SIG-M5 treated with dmso at 0.1 percent for 504 hours (cell line): ENCODE data around the gene MRRF.
"Not testable (repeated sequence)": the region's sequence is repeated elsewhere in the genome, so short reads cannot be mapped to it uniquely, and the experiment has no call there.

Experiments used
- DNase-seq: peaks from one replicate; lab custom pipeline; 2025; ENCODE audit not compliant: unreplicated experiment; lab: John Stamatoyannopoulos, UW

Gene MRRF

GRCh38 chr9:122330466-122330865 lies 65.8 kb downstream of the MRRF start:
- DNase-seq, result not testable (repeated sequence)

DNA sequence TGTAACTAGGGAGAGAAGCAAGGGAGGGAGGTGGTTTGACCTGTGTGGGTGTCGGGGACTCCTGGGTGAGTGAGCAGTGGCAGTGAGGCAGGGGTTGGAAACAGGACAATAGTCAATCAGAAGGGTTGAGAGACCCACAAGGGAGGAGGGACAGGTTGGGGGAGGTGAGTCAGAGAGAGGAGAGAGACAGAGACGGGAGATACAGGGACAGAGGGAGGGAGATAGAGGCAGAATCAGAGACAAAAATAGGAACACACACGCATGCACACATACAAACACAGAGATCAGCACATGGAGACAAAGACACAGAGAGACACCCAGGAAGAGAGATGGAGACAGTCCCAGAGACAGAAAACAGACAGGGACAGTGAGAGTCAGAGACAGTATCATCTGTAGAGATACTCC lies 66.8 kb downstream of the MRRF start:
- no peak for DNase-seq

GRCh38 chr9:122332083-122332482 lies 67.4 kb downstream of the MRRF start:
- no peak for DNase-seq

DNA sequence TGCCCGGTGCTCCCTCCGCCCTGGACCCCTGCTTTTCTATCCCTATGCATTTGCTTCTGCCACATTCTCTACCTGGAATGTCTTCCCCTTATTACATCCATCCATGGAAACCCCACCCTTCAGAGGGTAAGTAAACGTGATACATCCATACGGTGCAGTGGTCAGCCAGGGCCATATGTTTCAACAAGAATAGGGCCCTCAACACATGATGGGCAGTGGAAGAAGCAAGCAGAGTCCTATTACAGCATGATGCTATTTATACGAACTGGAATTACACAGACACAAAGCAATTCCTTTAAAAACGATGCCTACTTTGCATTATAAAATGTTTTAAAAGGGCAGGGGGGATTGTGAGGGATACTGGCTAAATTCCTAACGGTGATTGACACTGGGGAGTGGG lies 68.0 kb downstream of the MRRF start:
- DNase-seq, result no peak

DNA sequence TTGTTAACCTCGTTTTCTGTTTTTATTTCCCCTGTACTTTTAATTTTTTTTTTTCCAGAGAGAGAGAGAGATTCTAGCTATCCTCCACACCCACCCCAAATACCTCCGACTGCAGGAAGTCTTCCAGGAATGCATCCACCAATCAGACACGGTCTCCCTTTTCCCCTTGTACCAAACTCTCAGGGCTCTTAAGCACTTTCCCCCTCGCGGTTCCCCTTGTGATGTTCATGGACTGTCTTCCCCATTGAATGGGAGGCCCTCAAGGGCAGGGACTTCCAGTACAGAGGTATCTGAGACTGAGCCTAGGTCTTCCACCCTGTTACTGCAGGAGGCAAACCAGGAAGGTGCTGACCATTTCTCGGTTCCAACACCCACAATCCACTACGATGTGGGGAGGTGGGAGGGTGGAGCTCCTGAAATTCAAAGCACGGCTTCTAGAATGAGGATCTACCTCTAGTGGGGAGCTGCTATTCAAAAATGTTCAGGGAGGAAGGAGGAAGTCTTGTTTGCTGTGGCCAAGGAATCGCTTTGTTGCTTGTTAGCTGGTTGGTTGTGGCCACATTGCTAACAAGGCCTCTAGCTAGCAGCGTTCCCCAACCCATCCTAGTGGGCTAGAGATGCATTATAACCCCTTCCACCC lies 68.6 kb downstream of the MRRF start:
- DNase-seq, result no peak

- DNase-seq, result no peak
Observed at GRCh38 chr9:122334916-122335315, 70.2 kb downstream of the MRRF start.

DNA sequence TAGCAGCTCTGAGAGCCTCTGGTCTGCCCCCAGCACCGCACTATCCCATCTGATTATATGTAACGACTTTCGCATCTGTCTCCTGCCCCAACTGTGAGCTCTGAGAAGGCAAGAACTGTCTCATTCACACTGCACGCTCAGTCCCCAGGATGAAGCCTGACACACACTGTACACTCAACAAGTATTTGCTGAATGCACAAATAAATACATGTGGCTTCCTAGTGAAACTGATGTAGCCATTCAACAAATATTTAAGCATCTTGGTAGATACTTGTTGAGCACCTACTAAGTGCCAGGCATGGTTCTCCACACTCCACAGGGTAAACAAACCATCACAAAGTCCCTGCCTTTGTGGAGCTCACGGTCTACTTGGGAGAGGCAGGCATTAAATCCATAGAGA lies 71.5 kb downstream of the MRRF start:
- DNase-seq, result no peak

- DNase-seq, result no peak
Observed at GRCh38 chr9:122336866-122337555, 72.3 kb downstream of the MRRF start.

GRCh38 chr9:122337556-122337929 lies 72.9 kb downstream of the MRRF start:
- DNase-seq, result no peak

GRCh38 chr9:122338536-122338935 lies 73.9 kb downstream of the MRRF start:
- DNase-seq, result no peak

GRCh38 chr9:122338994-122339393 lies 74.3 kb downstream of the MRRF start:
- DNase-seq, result no peak

DNA sequence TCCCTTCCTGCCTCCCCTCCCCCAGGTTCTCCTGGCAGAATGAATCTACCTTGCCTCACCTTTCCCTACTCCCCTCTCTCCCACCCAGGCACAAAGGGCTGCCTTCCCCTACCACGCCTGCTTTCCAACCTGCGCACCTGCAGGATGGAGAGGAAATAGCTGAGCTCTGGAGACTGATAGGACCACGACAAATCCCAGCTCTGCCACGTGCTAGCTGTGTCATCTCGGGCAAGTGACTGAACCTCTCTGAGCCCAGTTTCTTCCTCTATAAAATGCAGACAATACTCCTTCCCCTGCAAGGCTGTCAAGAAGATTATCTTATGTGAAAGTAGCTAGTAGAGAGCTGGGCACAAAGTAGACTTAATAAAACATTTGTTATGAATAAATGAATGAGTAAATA lies 74.9 kb downstream of the MRRF start:
- no peak for DNase-seq

- no peak for DNase-seq
Observed at GRCh38 chr9:122340161-122340560, 75.5 kb downstream of the MRRF start.

DNA sequence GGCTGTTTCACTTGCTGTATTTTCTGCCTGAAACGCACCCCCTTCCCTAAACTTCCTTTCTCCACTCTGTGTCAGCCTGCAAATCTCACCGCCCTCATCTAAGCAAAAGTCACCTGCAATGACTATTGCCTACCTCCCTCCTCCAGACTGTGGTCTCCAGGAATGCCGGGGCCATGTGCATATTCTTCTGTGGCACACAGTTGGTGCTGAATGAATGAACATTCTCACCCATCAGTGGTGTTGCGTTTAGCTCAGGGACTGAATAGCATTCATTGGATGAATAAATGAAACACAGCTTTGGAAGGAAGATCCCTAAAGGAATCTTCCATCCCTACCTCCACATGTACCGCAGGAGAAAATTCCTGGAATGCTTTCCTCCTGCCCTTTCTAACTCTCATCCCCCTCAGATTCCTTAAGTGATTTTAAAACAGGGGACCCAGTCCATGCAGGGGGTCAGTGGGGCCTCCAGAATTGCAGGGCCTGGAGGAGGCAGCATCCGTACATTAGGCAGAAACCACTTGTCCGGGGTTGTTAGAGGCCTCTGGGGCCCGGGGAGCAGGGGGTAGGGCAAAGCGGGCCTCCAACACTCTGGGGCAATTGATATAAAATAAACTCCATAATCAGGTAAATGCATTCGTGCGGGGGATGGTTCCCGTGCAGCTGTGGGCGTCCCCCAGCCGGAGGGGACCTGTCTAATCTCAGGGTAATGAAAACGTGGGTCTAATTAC lies 77.8 kb downstream of the MRRF start:
- DNase-seq, result no peak

GRCh38 chr9:122346478-122347347 lies 82.0 kb downstream of the MRRF start:
- DNase-seq, result no peak

- DNase-seq, result no peak
Observed at GRCh38 chr9:122347348-122348287, 82.9 kb downstream of the MRRF start.

- DNase-seq, result no peak
Observed at GRCh38 chr9:122348288-122348777, 83.7 kb downstream of the MRRF start.

DNA sequence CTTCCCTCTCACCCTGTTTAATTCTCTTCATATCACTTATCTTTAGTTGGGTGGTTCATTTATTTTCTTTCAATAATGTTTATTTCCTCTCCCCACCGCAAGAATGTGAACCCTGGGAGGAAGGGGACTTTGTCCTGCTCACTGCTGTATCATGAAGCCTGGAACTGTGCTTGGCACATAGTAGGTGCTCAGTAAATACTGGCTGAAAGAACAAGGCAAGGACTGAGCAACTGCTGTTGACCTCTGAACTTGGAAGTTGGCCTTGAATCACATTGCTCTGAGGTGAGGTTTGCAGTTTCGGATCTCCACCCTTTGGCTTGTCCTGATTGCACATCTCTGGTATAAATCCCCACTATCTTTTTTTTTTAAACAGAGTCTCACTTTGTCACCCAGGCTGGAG lies 84.1 kb downstream of the MRRF start:
- DNase-seq, result no peak

DNA sequence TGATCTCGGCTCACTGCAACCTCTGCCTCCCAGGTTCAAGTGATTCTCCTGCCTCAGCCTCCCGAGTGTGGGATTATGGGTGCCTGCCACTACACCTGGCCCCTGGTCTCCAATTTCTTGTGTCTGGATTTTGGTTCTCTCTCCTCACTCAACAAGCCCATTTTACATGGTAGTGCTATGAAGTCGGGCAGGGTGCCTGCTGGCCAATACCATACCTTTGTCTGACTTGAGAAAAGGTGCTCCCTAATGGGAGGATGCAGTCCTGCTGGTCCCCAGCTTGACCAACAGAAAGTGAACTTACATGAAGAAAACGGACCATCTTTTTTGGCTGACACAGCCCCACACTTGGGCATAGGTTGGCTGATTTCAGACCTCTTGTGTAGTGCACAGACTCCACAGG lies 84.5 kb downstream of the MRRF start:
- DNase-seq, result no peak
